Right ventricle myocardium superior (tissue), 1 donor: ENCODE results near the gene PTPN23. TPM values are rescaled to one million over a fixed set of nuclear protein-coding genes. Genes with fewer than 3 reads are reported as not detected.
"Not testable (repeated sequence)": the region's sequence is repeated elsewhere in the genome, so short reads cannot be mapped to it uniquely, and the experiment has no call there.

Experiments
- ATAC-seq: fragments of 200-7000 bp; cut with Tn5 transposase; one replicate; pipeline ENCODE4 v1.9.1; 2020; ENCODE audit warnings: mild to moderate bottlenecking; ENCODE audit not compliant: poor library complexity
- DNase-seq: peaks from one replicate; pipeline ENCODE4 v3.0.0-alpha.2; 2020
- intact Hi-C: fragments of 100-400 bp; cut with DNase I; formaldehyde crosslinking; loops from one replicate; pipeline ENCODE4 v1.11.2; 2022
- long read RNA-seq: library from polyadenylated mRNA; unstranded; transcript quantifications from one replicate; pipeline ENCODE4 v2.0.0, GENCODE V29; 2021
- total RNA-seq: library from RNA; stranded (reverse); fragmentation: NEBNext Ultra II Directional; extraction: Animal tissue kit (Norgen Biotek cat#: 25700); gene quantifications from one replicate; pipeline ENCODE4 v1.2.1, GENCODE V29; 2021
- donor health status: DM: no; HTN: yes; CAD: no; lungs with severe emphysema.

PTPN23 gene, protein sequence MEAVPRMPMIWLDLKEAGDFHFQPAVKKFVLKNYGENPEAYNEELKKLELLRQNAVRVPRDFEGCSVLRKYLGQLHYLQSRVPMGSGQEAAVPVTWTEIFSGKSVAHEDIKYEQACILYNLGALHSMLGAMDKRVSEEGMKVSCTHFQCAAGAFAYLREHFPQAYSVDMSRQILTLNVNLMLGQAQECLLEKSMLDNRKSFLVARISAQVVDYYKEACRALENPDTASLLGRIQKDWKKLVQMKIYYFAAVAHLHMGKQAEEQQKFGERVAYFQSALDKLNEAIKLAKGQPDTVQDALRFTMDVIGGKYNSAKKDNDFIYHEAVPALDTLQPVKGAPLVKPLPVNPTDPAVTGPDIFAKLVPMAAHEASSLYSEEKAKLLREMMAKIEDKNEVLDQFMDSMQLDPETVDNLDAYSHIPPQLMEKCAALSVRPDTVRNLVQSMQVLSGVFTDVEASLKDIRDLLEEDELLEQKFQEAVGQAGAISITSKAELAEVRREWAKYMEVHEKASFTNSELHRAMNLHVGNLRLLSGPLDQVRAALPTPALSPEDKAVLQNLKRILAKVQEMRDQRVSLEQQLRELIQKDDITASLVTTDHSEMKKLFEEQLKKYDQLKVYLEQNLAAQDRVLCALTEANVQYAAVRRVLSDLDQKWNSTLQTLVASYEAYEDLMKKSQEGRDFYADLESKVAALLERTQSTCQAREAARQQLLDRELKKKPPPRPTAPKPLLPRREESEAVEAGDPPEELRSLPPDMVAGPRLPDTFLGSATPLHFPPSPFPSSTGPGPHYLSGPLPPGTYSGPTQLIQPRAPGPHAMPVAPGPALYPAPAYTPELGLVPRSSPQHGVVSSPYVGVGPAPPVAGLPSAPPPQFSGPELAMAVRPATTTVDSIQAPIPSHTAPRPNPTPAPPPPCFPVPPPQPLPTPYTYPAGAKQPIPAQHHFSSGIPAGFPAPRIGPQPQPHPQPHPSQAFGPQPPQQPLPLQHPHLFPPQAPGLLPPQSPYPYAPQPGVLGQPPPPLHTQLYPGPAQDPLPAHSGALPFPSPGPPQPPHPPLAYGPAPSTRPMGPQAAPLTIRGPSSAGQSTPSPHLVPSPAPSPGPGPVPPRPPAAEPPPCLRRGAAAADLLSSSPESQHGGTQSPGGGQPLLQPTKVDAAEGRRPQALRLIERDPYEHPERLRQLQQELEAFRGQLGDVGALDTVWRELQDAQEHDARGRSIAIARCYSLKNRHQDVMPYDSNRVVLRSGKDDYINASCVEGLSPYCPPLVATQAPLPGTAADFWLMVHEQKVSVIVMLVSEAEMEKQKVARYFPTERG (N-terminal part only)
- 19.0 TPM for total RNA-seq
- long read RNA-seq, partial matches to known transcripts = 10 of 10 reads
- long read RNA-seq, other reads (novel, unspliced or antisense) = 0 of 10 reads

DNA sequence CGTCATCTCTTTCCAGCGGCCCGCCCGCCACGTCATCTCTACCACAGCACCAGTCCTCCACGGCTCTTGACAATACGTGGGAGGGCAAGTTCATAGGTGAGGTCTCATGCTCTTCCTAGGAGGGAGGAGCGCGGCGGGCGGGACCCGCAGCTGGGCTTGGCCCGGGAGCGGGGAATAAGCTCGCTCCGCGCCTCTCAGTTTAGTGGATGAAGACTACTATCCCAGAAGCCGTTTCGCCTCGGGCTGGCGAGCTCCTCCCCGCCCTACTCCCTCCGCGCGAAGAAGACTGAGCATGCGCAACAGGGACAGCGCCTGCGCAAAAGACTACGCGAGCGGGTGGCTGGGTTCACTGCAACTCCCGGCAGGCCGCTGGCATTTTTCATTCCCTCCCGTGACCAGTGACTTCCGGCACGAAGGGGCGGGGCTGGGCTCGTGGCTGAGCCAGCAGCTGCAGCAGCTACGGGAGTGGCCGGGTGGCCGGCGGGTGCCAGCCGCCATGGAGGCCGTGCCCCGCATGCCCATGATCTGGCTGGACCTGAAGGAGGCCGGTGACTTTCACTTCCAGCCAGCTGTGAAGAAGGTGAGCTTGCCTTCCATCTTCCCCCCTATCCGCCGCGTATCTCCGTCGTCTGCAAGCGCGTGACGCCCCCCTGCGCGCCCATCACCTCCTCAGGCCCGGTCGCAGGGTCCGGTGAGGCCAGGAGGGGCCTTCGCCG lies at the start of gene PTPN23:
PTPN23 (plus strand) TSS at position 421 of the 716 bp plus-strand sequence; CDS start at position 497, 76 bp downstream.
- intact Hi-C loops = no loop called here
- DNase-seq = peak; percentile 99
- ATAC-seq = peak; percentile 96

DNA sequence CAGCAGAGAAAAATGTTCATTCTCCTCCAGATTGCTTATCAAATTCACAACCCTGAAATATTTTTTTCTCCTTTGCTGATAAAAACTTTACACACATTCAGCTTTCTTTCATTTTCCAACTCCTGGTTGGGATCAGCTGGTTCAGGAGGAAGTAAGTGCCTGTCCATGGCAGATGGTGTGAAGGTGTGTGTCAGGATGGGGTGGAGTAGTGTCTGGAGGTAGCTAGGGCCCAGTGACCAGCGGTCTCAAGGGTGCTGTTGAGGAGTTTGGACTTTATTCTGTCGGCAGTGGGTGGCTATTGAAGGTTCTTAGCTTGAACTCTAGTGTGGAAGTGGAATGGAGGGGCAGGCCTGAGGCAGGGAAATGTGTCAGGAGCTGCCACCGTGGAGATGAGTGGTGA lies 46.9 kb upstream of the PTPN23 start:
- intact Hi-C loops = no loop called here
- no peak for ATAC-seq
- no peak for DNase-seq

DNA sequence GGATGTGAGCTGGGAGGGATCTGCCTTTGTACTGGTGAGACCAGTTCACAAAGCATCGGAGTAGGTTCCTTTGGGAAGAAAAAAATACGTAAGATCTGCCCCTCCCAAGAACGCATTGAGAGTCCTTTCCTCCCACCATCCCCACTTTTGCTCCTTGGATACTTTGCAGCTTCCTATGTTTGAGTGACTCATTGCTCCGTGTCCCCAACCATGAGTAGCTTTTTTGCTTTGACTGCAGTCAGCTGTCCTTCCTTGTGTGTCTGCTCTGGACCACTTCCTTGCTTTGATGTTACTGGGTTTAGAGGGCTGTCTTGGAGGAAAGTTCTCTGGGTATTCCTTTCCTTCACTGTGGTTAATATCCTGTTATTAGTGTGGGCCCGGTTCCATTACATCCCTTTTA lies 43.2 kb upstream of the PTPN23 start:
- DNase-seq = no peak
- no peak for ATAC-seq
- intact Hi-C loops = no loop called here

DNA sequence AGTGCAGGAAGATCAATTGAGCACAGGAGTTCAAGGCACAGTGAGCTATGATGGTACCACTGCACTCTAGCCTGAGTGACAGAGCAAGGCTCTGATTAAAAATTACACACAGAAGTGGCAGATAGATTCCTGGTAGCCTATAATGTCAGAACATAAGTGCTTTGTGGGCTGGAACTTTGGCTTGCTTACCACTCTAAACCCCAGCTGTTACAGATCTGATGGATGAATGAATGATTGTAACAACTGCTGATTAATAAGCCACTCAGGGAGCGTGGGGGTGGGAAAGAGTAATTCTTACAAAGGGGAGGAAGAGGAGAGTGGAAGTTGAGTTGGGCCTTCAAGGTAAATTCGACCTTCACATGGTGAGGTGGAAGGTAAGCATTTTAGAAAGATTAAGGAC lies 40.9 kb upstream of the PTPN23 start:
- DNase-seq (no peak), ATAC-seq (no peak)
- intact Hi-C loops = no loop called here

DNA sequence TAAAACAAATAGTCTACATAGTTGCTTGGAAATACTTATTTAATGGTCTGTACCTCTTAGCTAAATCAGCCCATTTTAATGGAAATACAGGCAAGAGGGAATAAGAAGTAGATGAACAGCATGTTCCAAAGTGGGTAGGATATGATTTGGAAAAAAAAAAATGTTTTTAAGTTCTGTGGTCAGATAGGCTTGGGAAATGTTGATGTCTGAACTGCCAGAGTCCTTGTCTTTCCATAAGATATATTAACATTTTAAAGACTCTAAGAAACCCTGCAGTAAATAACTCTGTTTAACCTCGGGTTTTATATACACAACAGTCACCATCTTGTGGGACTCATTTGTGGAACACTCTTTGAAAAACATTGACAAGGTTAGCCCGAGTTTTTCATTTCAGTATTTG lies 40.0 kb upstream of the PTPN23 start:
- no peak for DNase-seq
- intact Hi-C loops = no loop called here
- no peak for ATAC-seq

DNA sequence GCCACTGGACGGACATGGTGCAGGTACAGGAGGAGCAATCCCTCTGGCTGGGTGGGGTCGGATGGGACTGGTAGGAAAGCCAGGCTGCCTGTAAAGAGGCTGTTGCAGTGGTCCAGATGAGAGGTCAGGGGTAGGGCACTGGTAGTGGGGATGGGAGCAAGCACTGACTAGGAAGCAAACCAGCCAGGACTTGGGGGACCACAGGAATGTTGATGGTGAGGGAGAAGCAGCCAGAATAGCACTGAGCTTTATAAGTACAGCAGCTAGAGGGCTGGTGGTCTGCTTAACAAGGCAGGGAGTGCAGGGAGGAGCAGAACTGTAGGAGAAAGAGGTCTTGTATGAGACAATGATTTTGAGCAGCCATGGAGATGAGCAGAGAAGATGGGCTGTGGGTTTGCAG lies 38.7 kb upstream of the PTPN23 start:
- intact Hi-C loops = no loop called here
- ATAC-seq = no peak
- no peak for DNase-seq

DNA sequence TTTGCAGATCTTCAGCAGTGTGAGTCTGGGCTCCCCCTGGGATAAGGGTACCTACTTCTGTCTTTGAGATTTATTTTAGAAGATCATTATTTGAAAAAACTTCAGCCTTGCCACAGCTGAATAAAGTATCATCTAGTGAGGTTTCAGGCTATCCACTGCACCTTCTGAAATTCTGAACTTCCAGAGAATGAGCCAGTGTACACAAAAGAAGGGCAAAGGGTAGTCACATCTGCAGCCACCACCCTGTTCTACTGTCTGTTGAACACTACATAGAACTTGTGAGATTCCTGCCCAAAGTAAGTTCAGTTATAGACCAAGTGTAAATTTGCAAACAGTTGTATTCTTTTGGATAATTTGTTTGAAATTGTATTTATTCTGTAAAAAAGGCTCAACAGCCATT lies 38.0 kb upstream of the PTPN23 start:
- DNase-seq (no peak), ATAC-seq (no peak)
- intact Hi-C loops = no loop called here

DNA sequence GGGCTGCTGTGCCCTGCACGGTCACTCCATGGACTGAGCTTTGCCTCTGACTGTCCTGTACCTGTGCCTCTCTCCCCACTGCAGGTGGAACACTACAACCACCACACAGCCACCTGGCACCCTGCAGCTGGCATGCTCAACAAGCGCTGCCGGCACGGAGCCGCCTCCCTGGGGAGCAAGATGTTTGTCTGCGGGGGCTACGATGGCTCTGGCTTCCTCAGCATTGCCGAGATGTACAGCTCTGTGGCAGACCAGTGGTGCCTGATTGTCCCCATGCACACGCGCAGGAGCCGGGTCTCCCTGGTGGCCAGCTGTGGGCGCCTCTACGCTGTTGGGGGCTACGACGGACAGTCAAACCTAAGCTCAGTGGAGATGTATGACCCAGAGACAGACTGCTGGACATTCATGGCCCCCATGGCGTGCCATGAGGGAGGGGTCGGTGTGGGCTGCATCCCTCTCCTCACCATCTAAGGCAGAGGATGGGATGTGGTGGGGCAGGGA lies 37.3 kb upstream of the PTPN23 start:
- intact Hi-C loops = no loop called here
- no peak for ATAC-seq
- no peak for DNase-seq

DNA sequence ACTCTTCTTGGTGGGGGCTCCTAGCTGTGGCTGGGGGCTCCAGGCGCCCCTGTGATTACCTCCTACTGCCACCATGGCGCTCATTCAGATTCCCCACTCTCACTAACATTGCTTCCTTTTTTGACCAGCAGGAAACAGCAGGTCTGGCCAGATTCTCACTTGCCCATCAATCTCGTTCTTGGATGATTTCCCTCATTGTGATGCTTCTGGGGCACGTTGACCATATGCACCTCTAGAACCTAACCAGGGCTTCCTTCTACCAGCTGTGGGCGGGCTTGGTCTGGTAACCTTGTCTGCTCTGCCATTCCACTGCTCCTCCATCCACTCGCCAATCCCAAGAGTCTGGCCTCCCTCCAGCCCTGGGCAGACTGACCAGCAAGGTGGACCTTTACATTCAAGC lies 35.9 kb upstream of the PTPN23 start:
- DNase-seq (no peak), ATAC-seq (no peak)
- intact Hi-C loops = no loop called here

DNA sequence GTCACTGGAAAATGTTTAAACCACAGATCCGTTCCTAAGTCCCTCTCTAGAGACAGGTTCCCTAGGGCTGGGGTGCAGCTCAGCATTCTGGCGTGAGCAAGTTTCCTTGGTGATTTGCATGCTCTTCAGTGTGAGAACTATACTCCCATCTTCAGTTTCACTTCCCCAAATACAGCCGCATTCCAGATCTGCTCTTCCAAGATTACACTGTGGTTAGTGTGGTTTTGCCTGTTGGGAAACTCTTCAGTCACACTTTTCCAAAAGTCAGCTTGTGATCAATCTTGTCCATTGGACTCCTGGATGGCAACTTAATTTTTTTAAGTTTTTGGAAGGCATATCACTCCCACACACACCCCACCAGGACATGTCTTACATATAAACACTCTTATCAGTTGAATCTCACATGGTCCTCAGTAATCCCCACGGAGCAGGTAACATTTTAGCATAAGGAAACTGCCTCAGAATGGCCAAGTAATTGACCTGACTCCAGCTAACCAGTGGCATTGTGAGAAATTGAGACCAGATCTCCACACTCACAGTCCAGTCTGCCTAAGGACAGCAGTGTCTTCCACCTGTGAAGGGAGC lies 33.5 kb upstream of the PTPN23 start:
- intact Hi-C loops = no loop called here
- DNase-seq (no peak), ATAC-seq (peak; percentile 51)

DNA sequence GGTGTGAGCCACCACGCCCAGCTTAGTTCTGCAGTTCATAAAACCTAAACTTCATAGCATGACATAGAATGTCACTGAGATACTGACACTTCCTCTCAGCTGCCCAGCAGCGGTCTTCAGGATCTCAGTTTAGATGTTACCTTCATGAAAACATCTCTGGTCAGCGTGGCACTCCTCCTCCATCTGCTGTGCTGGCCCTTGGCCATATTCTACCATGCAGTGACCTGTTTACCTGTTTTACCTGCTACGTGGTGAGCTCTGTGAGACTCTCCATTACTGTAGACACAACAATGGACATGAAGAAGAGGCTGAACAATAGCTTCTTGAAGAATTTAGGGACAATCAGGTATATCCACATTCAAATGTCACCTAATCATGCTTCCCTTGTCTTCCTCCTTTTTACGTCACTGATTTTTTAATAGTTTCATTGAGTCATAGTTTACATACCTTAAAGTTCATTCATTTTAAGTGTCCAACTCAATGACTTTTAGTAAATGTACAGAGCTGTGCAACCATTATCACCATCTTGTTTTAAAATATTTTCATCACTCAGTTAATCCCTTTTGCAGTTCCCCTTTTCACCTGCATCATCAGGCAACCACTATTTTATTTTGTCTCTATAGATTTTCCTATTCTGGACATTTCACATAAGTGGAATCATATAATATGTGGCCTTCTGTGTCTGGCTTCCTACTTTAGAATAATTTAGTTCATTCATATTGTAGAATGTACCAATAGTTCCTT lies 32.2 kb upstream of the PTPN23 start:
- DNase-seq = no peak
- intact Hi-C loops = no loop called here
- no peak for ATAC-seq

DNA sequence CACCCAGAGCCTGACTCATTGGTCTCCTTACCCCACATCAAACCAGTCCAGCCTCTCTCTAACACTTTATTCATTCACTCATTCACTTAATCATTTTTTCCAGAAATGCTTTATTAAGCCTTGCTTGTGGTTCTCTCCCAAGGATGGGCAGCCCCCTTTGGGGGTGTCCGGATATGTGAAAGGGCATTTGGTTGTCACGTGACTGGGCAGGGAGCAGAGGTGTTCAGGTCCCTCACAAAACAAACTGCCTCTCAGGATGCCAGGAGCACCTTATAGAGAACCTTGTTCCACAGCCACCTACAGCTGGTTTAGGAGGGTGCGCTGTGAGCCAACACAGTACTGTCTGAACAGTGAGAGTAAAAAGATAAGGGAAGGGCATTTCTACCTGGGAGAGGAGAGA lies 25.8 kb upstream of the PTPN23 start:
- DNase-seq = no peak
- no peak for ATAC-seq
- intact Hi-C loops = no loop called here

DNA sequence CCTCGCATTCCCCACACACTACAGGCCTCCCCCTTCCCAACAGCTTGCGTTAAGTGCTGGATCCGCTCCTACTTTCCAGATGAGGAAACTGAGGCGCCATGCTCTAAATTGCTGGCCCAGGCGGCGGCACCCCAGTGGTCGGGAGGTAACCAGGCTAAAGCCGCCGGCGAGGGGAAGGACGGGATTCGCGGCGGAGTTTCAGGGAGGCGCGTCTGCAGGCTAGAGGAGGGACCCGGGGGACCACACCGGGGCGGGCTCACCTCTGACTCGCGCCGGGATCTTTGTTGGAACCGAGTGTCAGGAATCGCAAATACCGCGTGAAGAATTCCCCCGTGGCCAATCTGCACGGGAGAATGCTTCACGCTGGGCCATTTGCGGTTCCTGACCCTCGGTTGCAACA lies 24.6 kb upstream of the PTPN23 start:
- DNase-seq (no peak), ATAC-seq (no peak)
- intact Hi-C loops = no loop called here

DNA sequence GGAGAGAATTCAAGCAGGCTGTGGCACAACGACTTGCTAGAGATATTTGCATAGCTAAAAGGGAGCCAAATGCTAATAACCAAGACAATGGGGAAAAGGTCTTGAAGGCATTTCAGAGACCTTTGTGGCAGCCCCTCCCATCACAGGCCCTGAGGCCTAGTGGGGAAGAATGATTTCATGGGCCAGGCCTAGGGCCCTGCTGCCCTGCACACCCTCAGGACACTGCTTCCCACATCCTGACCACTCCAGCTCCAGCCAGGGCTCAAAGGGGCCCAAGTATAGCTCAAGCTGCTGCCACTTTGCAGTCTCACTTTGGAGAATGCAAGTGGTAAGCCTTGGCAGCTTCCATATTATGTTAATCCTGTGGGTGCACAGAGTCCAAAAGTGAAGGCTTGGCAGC lies 21.5 kb upstream of the PTPN23 start:
- DNase-seq = no peak
- intact Hi-C loops = no loop called here
- no peak for ATAC-seq

DNA sequence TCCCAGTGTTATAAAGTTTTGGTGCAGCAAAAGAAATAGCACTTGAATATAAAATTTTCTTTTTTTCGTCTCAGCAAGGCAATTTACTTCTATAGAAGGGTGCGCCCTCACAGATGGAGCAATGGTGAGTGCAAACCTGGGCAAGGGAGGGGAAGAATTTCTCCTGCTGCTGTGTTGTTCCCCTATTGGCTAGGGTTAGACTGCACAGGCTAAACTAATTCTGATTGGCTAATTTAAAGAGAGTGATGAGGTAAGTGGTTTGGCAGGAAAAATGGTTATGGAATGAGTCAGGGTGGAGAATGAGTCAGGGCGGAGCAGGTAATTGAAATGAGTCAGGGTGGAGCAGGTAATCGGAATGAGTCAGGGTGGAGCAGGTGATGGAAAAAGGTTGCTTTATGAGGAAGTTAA lies 20.7 kb upstream of the PTPN23 start:
- intact Hi-C loops, ATAC-seq, DNase-seq: not testable (repeated sequence)

DNA sequence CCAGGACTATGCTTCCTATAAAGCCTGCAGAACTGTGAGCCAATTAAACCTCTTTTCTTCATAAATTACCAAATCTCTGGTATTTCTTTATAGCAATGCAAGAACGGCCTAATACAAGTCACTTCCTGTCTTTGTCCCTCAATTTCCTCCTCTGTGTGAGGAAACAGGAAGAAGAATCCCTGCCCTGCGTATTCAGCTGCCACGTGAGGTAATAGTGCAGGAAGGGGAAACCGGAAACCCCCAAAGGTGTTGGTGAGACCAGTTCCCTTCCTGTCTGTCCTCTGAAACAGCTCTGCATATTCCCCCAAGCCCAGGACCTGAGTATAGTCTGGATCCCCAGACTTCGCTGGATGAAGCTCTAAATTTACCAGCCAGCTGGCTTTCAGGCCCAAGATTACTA lies 18.1 kb upstream of the PTPN23 start:
- intact Hi-C loops = no loop called here
- ATAC-seq (no peak), DNase-seq (no peak)
